GM19238 (cell line): ENCODE data around the gene MPP1.
A peak's percentile ranks its signal among the peaks of the same experiment; 100 is the strongest.
"Not testable (repeated sequence)": the region's sequence is repeated elsewhere in the genome, so short reads cannot be mapped to it uniquely, and the experiment has no call there.

ENCODE experiments used
- DNase-seq: peaks from one replicate; pipeline ENCODE4 v3.0.0; 2011; ENCODE audit warnings: low spot score; ENCODE audit not compliant: insufficient read length

Gene MPP1

GRCh38 chrX:154804957-154805695 lies at the start of gene MPP1:
MPP1 (minus strand) TSS chrX:154805485; CDS start chrX:154805373, 112 bp downstream.
- DNase-seq, result peak; percentile 66

- DNase-seq, result no peak
Measured at GRCh38 chrX:154850957-154851611, 45.8 kb upstream of the MPP1 start.

- DNase-seq, result no peak
Measured at GRCh38 chrX:154840856-154841255, 35.6 kb upstream of the MPP1 start.

GRCh38 chrX:154836163-154836562 lies 30.9 kb upstream of the MPP1 start:
- DNase-seq, result no peak

GRCh38 chrX:154834562-154834961 lies 29.3 kb upstream of the MPP1 start, which contains the start of gene SMIM9:
SMIM9 (minus strand) TSS chrX:154834662; CDS start chrX:154830856, 3,806 bp downstream.
- no peak for DNase-seq

GRCh38 chrX:154833746-154834274 lies 28.5 kb upstream of the MPP1 start:
- no peak for DNase-seq

GRCh38 chrX:154829926-154830442 lies 24.7 kb upstream of the MPP1 start:
- no peak for DNase-seq

GRCh38 chrX:154829134-154829533 lies 23.8 kb upstream of the MPP1 start:
- no peak for DNase-seq

- no peak for DNase-seq
Measured at GRCh38 chrX:154828016-154828408, 22.7 kb upstream of the MPP1 start.

- no peak for DNase-seq
Measured at GRCh38 chrX:154827194-154828015, 22.1 kb upstream of the MPP1 start.

- not testable (repeated sequence) for DNase-seq
Measured at GRCh38 chrX:154825586-154825985, 20.3 kb upstream of the MPP1 start.

- DNase-seq, result no peak
Measured at GRCh38 chrX:154824638-154825037, 19.4 kb upstream of the MPP1 start.

- DNase-seq, result no peak
Measured at GRCh38 chrX:154822029-154822428, 16.7 kb upstream of the MPP1 start.

GRCh38 chrX:154821523-154821922 lies 16.2 kb upstream of the MPP1 start:
- DNase-seq, result no peak

GRCh38 chrX:154819771-154820341 lies 14.6 kb upstream of the MPP1 start:
- DNase-seq, result no peak

GRCh38 chrX:154818916-154819770 lies 13.9 kb upstream of the MPP1 start:
- DNase-seq, result no peak

- not testable (repeated sequence) for DNase-seq
Measured at GRCh38 chrX:154817048-154817618, 11.8 kb upstream of the MPP1 start.

- DNase-seq, result not testable (repeated sequence)
Measured at GRCh38 chrX:154816326-154816898, 11.1 kb upstream of the MPP1 start.

- DNase-seq, result no peak
Measured at GRCh38 chrX:154815274-154815818, 10.1 kb upstream of the MPP1 start.
